Stomach (tissue), 9 donors: ENCODE results near the gene CEP112. TPM values are rescaled to one million over a fixed set of nuclear protein-coding genes. Genes with fewer than 3 reads are reported as not detected.

ENCODE experiments used
- DNase-seq, 2 donors: peaks; one replicate each; pipeline versions ENCODE4 v3.0.0 to v3.0.0-alpha.2; 2013 to 2019
- H3K27ac ChIP-seq, 5 donors: fragments of 200-600 bp in 4 of 5; sonication (generic) in 4 of 5; one replicate each; pipeline ENCODE4 v1.5.1; 2013 to 2019; ENCODE audit warnings: mild to moderate bottlenecking in 1 of 5, moderate library complexity in 1 of 5
- H3K27me3 ChIP-seq, 3 donors: fragments of 200-600 bp; sonication (generic); one replicate each; pipeline ENCODE4 v1.5.1; 2017 to 2019; ENCODE audit warnings: mixed run types in 1 of 3
- H3K36me3 ChIP-seq, 4 donors: fragments of 200-600 bp; sonication (generic); 1 replicate in 3 of 4; 2 replicates in 1 of 4; pipeline ENCODE4 v1.5.1; 2016 to 2019
- H3K4me1 ChIP-seq, 4 donors: fragments of 200-600 bp; sonication (generic); one replicate each; pipeline ENCODE4 v1.5.1; 2016 to 2019
- H3K4me3 ChIP-seq, 4 donors: fragments of 200-600 bp; sonication (generic) in 3 of 4; one replicate each; pipeline ENCODE4 v1.5.1; 2016 to 2019; ENCODE audit warnings: mild to moderate bottlenecking in 1 of 4
- H3K9me3 ChIP-seq, 4 donors: fragments of 200-600 bp; sonication (generic); one replicate each; pipeline ENCODE4 v1.5.1; 2016 to 2019
- EP300 ChIP-seq: sonication (generic); formaldehyde crosslinking; IDR thresholded peaks from one replicate; pipeline ENCODE4 v1.6.1; 2017; ENCODE audit warnings: antibody characterized with exemption
- POLR2A ChIP-seq, 4 donors: fragments of 450-650 bp; IDR thresholded peaks; one replicate each; pipeline ENCODE4 v1.6.1; 2016; ENCODE audit warnings: antibody characterized with exemption in 4 of 4, control low read depth in 2 of 4, mild to moderate bottlenecking in 1 of 4, moderate library complexity in 1 of 4
- POLR2AphosphoS5 ChIP-seq, 3 donors: sonication (generic); formaldehyde crosslinking; IDR thresholded peaks; one replicate each; pipeline ENCODE4 v1.6.1; 2016; ENCODE audit warnings: antibody characterized with exemption in 3 of 3
- WGBS, 5 donors: extraction: QIAGEN DNeasy Blood & Tissue Kit in 3 of 5; methylation state at CpG; one replicate each; pipeline versions ENCODE4 v1.1.5 to v1.1.7; 2013 to 2018; 5-methylcytosine and 5-hydroxymethylcytosine counted together
- intact Hi-C: fragments of 100-400 bp; cut with DNase I; formaldehyde crosslinking; loops from one replicate; pipeline ENCODE4 v1.15.1; 2023; ENCODE audit warnings: low total_unique reads
- polyA plus RNA-seq, 3 donors: library from polyadenylated mRNA; stranded (reverse); fragments of 200-250 nt; gene quantifications; one replicate each; pipeline ENCODE4 v1.2.3, GENCODE V29; 2013
- total RNA-seq, 5 donors: library from RNA; depleted of rRNA; stranded (reverse); fragments of >200 nt; gene quantifications; one replicate each; pipeline versions ENCODE4 v1.1.0 to v1.2.3, GENCODE V29; 2014 to 2016
- TF ChIP-seq, protein P1 (sequence below), 7 experiments: fragments of 450-650 bp in 4 of 7; fragments of 200-600 bp in 3 of 7; sonication (generic) in 3 of 7; IDR thresholded peaks; one replicate each; pipeline ENCODE4 v1.5.1; 2016 to 2019; ENCODE audit warnings: antibody characterized with exemption in 7 of 7, control low read depth in 2 of 7, mild to moderate bottlenecking in 1 of 7
- donor health status: healthy with polysubstance abuse.
- donor health status: Bipolar disorder and iron deficiency.
- donor health status: healthy.

The CEP112 gene
- total and polyA plus RNA-seq, 8 donors, result 3.5 to 108 (median 13.3) TPM

DNA sequence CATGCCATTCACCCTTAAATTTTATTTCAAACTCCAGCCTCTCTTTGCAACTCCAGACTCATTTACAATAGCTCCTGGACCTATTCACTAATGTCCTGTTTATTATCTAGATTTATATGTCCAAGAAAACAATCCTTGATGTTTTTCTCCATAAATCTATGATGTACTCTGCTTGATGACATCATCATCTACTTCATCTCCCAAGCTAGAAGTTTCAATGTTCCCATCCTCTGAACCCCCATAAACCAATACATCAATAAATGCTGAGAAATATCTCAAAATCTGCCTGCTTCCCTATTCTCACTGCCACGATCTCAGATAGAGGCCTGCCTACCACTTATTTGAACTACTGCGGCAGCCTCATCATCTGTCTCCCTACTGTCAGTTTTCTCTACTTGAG is 4.2 kb downstream of the CEP112 start:
- H3K27ac ChIP-seq, result no peak overlapping the region
- H3K9me3 ChIP-seq, result no peaks in the 10 kb centered on the region
- no peak overlapping the region for H3K4me3 ChIP-seq
- H3K27me3 ChIP-seq, result no peaks in the 10 kb centered on the region
- H3K4me1 ChIP-seq, result peaks cover 18 to 39% (median 30%) of the 10 kb centered on the region in 4 donors
- no peak for DNase-seq
- intact Hi-C loops, result no loop called here
- TF ChIP-seq, protein P1, sequence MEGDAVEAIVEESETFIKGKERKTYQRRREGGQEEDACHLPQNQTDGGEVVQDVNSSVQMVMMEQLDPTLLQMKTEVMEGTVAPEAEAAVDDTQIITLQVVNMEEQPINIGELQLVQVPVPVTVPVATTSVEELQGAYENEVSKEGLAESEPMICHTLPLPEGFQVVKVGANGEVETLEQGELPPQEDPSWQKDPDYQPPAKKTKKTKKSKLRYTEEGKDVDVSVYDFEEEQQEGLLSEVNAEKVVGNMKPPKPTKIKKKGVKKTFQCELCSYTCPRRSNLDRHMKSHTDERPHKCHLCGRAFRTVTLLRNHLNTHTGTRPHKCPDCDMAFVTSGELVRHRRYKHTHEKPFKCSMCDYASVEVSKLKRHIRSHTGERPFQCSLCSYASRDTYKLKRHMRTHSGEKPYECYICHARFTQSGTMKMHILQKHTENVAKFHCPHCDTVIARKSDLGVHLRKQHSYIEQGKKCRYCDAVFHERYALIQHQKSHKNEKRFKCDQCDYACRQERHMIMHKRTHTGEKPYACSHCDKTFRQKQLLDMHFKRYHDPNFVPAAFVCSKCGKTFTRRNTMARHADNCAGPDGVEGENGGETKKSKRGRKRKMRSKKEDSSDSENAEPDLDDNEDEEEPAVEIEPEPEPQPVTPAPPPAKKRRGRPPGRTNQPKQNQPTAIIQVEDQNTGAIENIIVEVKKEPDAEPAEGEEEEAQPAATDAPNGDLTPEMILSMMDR (IDR thresholded peaks at IDR 0.05), result no peak
- no peak for TF ChIP-seq POLR2AphosphoS5 (IDR thresholded peaks at IDR 0.05)
- no peak for TF ChIP-seq EP300
- 84 to 98% (median 88%) methylated on average over 2 of the region's 2 CpGs for WGBS, 5 donors
- peaks cover 0 to under 1% (median 0%) of the 10 kb centered on the region in 4 donors for H3K36me3 ChIP-seq

DNA sequence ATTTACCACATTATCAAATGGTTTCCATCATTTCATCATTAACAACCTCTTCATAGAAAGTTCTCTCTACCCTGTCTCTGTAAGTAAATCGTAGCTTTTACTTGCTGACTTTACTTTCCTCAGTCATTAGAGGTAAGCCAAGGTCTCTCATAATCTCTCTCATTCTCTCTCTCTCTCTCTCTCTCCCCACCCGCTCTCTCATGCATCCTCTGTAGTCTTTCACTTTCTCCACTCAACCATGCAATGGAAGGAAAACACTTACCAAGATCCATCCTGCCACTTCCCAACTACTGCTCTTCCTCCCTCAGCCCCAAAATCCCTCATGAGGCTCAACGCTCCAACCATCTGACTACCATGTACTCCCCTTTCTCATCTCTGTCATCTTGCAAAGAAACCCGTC is 6.1 kb downstream of the CEP112 start:
- Histone ChIP-seq H3K27ac (no peak overlapping the region), H3K9me3 (no peaks in the 10 kb centered on the region), H3K27me3 (no peaks in the 10 kb centered on the region), H3K36me3 (peaks cover 6 to 18% (median 11%) of the 10 kb centered on the region in 4 donors), H3K4me1 (peaks cover 10 to 24% (median 15%) of the 10 kb centered on the region in 4 donors), H3K4me3 (no peak overlapping the region)
- 93 to 97% (median 94%) methylated on average over 4 of the region's 4 CpGs for WGBS, 5 donors
- DNase-seq, result no peak
- intact Hi-C loops, result no loop called here
- no peak for TF ChIP-seq EP300
- TF ChIP-seq POLR2A (IDR thresholded peaks at IDR 0.05), result no peak
- TF ChIP-seq POLR2AphosphoS5 (IDR thresholded peaks at IDR 0.05), result no peak
- TF ChIP-seq, protein P1 (IDR thresholded peaks at IDR 0.05), result no peak

DNA sequence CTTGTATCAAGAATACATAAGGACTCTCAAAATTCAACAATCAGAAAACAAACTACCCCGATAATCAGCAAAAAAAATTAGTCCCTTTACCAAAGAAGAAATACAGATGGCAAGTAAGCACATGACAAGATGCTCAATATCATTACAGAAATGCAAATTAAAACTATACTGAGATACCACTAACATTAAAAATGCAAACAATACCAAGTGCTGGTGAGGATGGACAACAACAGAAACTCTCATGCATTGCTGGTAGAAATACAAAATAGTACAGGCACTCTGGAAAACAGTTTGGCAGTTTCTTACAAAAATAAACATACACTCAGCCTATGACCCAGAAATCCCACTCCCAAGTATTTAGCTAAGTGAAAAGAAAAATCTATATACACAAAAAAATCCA is 7.5 kb downstream of the CEP112 start:
- Histone ChIP-seq H3K4me3 (no peak overlapping the region), H3K9me3 (no peaks in the 10 kb centered on the region), H3K27ac (no peak overlapping the region), H3K36me3 (peaks cover 7 to 18% (median 11%) of the 10 kb centered on the region in 4 donors), H3K4me1 (peaks cover 0 to 9% (median 3%) of the 10 kb centered on the region in 4 donors), H3K27me3 (no peaks in the 10 kb centered on the region)
- TF ChIP-seq POLR2AphosphoS5 (IDR thresholded peaks at IDR 0.05), result no peak
- TF ChIP-seq, protein P1 (IDR thresholded peaks at IDR 0.05), result no peak
- no peak for DNase-seq
- intact Hi-C loops, result no loop called here
- 87 to 100% (median 97%) methylated on average over 1 of the region's 1 CpG for WGBS, 5 donors

- no peak overlapping the region for H3K27ac ChIP-seq
- peaks cover 0 to 3% (median 0%) of the 10 kb centered on the region in 4 donors for H3K4me1 ChIP-seq
- H3K4me3 ChIP-seq, result no peak overlapping the region
- H3K27me3 ChIP-seq, result no peaks in the 10 kb centered on the region
- DNase-seq, result no peak
- intact Hi-C loops, result no loop called here
- no peaks in the 10 kb centered on the region for H3K9me3 ChIP-seq
- peaks cover 7 to 22% (median 11%) of the 10 kb centered on the region in 4 donors for H3K36me3 ChIP-seq
- TF ChIP-seq POLR2A (IDR thresholded peaks at IDR 0.05) (no peak), POLR2AphosphoS5 (IDR thresholded peaks at IDR 0.05) (no peak), EP300 (no peak)
- TF ChIP-seq, protein P1 (IDR thresholded peaks at IDR 0.05), result no peak
These were observed 8.4 kb downstream of the CEP112 start for GRCh38 chr17:66183529-66183928.
